Gastroesophageal sphincter (tissue), 4 donors: ENCODE data around the gene EPHB3. TPM values are rescaled to one million over a fixed set of nuclear protein-coding genes. Genes with fewer than 3 reads are reported as not detected.
A peak's percentile ranks its signal among the peaks of the same experiment; 100 is the strongest.

Experiments
- ATAC-seq: fragments of 150-250 bp; one replicate; pipeline ENCODE4 v1.9.1; 2016; ENCODE audit warnings: mild to moderate bottlenecking, moderate library complexity
- H3K27ac ChIP-seq, 4 donors: fragments of 200-600 bp; sonication (generic) in 3 of 4; 1 replicate in 3 of 4; 2 replicates in 1 of 4; pipeline ENCODE4 v1.5.1; 2016 to 2019
- H3K27me3 ChIP-seq: fragments of 200-600 bp; sonication (generic); one replicate; pipeline ENCODE4 v1.5.1; 2019
- H3K36me3 ChIP-seq, 2 donors: fragments of 200-600 bp; sonication (generic); one replicate each; pipeline ENCODE4 v1.5.1; 2019; ENCODE audit warnings: control low read depth in 1 of 2
- H3K4me1 ChIP-seq, 3 donors: fragments of 200-600 bp; sonication (generic); 1 replicate in 2 of 3; 2 replicates in 1 of 3; pipeline ENCODE4 v1.5.1; 2016 to 2019; ENCODE audit warnings: control low read depth in 2 of 3
- H3K4me3 ChIP-seq, 2 donors: fragments of 200-600 bp; sonication (generic); one replicate each; pipeline ENCODE4 v1.5.1; 2019; ENCODE audit warnings: mild to moderate bottlenecking in 1 of 2, moderate library complexity in 1 of 2
- H3K9me3 ChIP-seq, 3 donors: fragments of 200-600 bp; sonication (generic); one replicate each; pipeline ENCODE4 v1.5.1; 2017 to 2019; ENCODE audit warnings: control low read depth in 2 of 3
- EP300 ChIP-seq: sonication (generic); formaldehyde crosslinking; IDR thresholded peaks from one replicate; pipeline ENCODE4 v1.6.1; 2017; ENCODE audit warnings: antibody characterized with exemption, mild to moderate bottlenecking
- POLR2A ChIP-seq, 2 donors: fragments of 450-650 bp; IDR thresholded peaks; one replicate each; pipeline ENCODE4 v1.6.1; 2017; ENCODE audit warnings: antibody characterized with exemption in 2 of 2, mild to moderate bottlenecking in 2 of 2, moderate library complexity in 1 of 2
- POLR2AphosphoS5 ChIP-seq: sonication (generic); formaldehyde crosslinking; IDR thresholded peaks from one replicate; pipeline ENCODE4 v1.6.1; 2017; ENCODE audit warnings: antibody characterized with exemption
- WGBS, 2 donors: methylation state at CpG; one replicate each; pipeline ENCODE4 v1.1.5; 2018; ENCODE audit warnings: low coverage in 1 of 2; 5-methylcytosine and 5-hydroxymethylcytosine counted together
- total RNA-seq, 4 donors: library from RNA; depleted of rRNA; stranded (reverse); fragments of >200 nt; gene quantifications; one replicate each; pipeline ENCODE4 v1.1.0, GENCODE V29; 2016
- TF ChIP-seq, protein P1 (sequence below), 4 experiments: fragments of 200-600 bp in 2 of 4; fragments of 450-650 bp in 2 of 4; sonication (generic) in 1 of 4; IDR thresholded peaks; one replicate each; pipeline ENCODE4 v1.5.1; 2017 to 2019; ENCODE audit warnings: antibody characterized with exemption in 4 of 4, mild to moderate bottlenecking in 2 of 4, moderate library complexity in 2 of 4

Gene EPHB3
- total RNA-seq, 4 donors from 2014 or later = 3.1 to 10.6 (median 4.6) TPM

DNA sequence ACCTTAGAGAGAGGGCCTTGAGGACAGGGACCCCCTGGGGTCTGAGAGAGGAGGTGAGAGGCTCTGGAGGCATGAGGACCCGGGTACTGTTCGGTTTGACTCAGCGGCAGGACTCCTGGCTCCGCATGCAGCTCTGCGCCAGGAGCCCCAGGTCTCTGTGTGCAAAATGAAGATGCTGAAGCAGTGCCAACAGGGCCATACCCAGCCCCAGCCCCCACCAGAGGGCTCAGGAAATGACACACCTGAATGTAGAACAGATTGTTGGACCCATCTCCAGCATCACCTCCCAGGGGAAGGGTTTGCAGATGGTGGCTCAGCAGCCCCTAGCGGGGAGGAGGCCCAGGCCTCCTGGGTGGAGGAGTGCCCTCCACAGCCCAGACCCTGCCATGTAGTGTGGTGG is 30.2 kb downstream of the EPHB3 start:
- no peaks in the 10 kb centered on the region for H3K36me3 ChIP-seq
- ATAC-seq = no peak
- TF ChIP-seq EP300 = no peak
- no peak for TF ChIP-seq POLR2A (IDR thresholded peaks at IDR 0.05)
- TF ChIP-seq POLR2AphosphoS5 = no peak
- TF ChIP-seq, protein P1, sequence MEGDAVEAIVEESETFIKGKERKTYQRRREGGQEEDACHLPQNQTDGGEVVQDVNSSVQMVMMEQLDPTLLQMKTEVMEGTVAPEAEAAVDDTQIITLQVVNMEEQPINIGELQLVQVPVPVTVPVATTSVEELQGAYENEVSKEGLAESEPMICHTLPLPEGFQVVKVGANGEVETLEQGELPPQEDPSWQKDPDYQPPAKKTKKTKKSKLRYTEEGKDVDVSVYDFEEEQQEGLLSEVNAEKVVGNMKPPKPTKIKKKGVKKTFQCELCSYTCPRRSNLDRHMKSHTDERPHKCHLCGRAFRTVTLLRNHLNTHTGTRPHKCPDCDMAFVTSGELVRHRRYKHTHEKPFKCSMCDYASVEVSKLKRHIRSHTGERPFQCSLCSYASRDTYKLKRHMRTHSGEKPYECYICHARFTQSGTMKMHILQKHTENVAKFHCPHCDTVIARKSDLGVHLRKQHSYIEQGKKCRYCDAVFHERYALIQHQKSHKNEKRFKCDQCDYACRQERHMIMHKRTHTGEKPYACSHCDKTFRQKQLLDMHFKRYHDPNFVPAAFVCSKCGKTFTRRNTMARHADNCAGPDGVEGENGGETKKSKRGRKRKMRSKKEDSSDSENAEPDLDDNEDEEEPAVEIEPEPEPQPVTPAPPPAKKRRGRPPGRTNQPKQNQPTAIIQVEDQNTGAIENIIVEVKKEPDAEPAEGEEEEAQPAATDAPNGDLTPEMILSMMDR (IDR thresholded peaks at IDR 0.05) = no peak
- peaks cover 0 to 33% (median 10%) of the 10 kb centered on the region in 3 donors for H3K4me1 ChIP-seq
- H3K27me3 ChIP-seq = no peaks in the 10 kb centered on the region
- H3K9me3 ChIP-seq = no peaks in the 10 kb centered on the region
- H3K4me3 ChIP-seq = no peak overlapping the region
- 83% methylated on average over 2 of the region's 6 CpGs; no CpG with 5 or more reads in 1 of the 2 donors for WGBS, 2 donors
- no peak overlapping the region for H3K27ac ChIP-seq

DNA sequence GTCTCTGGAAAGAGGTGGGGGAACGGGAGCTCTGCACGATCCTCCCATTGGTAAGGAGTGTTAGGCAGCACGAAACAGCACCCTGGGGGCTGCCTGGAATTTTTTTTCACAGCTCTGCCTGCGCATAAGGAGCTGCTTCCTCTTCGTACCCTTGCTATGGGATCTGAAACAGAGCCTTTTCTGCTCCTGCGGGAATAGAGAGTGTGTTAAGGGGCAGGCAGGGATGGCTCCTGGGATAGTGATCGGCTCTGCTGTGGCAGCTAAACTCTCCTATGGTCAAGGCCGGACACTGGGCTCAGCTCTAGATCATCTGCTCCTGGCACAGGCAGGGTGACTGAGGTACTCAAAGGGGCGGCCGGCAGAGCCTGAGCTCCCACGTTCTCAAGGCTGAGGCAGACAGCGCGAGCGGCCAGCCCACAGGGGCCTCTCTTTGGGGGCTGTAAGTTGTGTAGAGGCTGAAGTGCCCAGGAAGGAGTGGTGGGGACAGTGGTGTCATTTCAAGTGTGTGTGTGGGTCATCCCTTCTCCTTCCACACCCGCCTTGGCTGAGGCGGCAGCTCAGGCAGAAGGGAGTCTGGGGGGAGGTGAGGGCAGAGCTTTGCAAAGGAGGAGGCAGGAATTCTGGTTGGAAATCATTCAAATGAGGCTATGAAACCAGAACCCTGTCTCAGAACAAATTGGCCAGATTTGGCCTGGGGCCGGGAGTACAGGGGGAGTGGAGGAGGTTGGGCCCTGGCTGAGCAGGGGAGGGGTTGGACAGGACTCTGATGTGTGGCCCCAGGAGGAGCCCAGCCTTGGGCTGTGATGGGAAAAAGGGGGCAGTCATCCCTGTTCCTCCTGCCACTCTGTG is 31.0 kb downstream of the EPHB3 start:
- WGBS, 2 donors = 62% methylated on average over 6 of the region's 17 CpGs; no CpG with 5 or more reads in 1 of the 2 donors
- H3K27me3 ChIP-seq = no peaks in the 10 kb centered on the region
- H3K4me3 ChIP-seq = no peak overlapping the region
- H3K4me1 ChIP-seq = peaks cover 0 to 33% (median 10%) of the 10 kb centered on the region in 3 donors
- H3K27ac ChIP-seq = peak overlapping the region in 2 of 4 donors; percentile 27 to 40
- no peaks in the 10 kb centered on the region for H3K36me3 ChIP-seq
- ATAC-seq = peak; percentile 19
- no peak for TF ChIP-seq POLR2AphosphoS5
- TF ChIP-seq EP300 = no peak
- TF ChIP-seq, protein P1 (IDR thresholded peaks at IDR 0.05) = no peak
- TF ChIP-seq POLR2A (IDR thresholded peaks at IDR 0.05) = no peak
- H3K9me3 ChIP-seq = no peaks in the 10 kb centered on the region

- TF ChIP-seq, protein P1 (IDR thresholded peaks at IDR 0.05) = no peak
- TF ChIP-seq EP300 (no peak), POLR2A (IDR thresholded peaks at IDR 0.05) (no peak), POLR2AphosphoS5 (no peak)
- no peaks in the 10 kb centered on the region for H3K9me3 ChIP-seq
- no peaks in the 10 kb centered on the region for H3K36me3 ChIP-seq
- H3K4me3 ChIP-seq = no peak overlapping the region
- WGBS, 2 donors = 48 to 50% methylated on average over 1 to 4 of the region's 7 CpGs
- H3K27ac ChIP-seq = peak overlapping the region in 2 of 4 donors; percentile 27 to 40
- H3K27me3 ChIP-seq = no peaks in the 10 kb centered on the region
- peak; percentile 17 for ATAC-seq
- peaks cover 0 to 33% (median 10%) of the 10 kb centered on the region in 3 donors for H3K4me1 ChIP-seq
These were observed 31.8 kb downstream of the EPHB3 start for GRCh38 chr3:184593220-184593927.

DNA sequence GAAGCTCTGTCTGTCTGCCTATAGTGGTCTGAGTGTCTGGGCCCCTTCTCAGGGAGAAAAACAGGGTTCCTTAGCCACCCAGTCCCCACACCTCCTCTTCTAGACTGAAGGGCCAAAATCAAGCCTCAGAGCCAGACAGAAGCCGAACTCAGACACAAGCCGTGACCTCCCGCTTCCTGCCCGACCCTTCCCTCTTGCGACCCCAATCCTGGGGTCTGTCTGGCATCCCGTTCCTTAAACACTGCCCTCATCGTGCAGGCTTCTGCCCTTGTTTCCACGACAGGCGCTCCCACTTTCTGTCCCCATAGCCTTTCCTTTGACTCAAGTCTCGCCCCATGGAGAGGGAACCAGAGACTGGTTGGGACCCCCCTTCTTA is 32.3 kb downstream of the EPHB3 start:
- Histone ChIP-seq H3K4me1 (peaks cover 0 to 33% (median 10%) of the 10 kb centered on the region in 3 donors), H3K27ac (peak overlapping the region in 1 of 4 donors; percentile 40), H3K36me3 (no peaks in the 10 kb centered on the region), H3K4me3 (no peak overlapping the region), H3K27me3 (no peaks in the 10 kb centered on the region), H3K9me3 (no peaks in the 10 kb centered on the region)
- ATAC-seq = no peak
- 82% methylated on average over 10 of the region's 10 CpGs; no CpG with 5 or more reads in 1 of the 2 donors for WGBS, 2 donors
- TF ChIP-seq POLR2A (IDR thresholded peaks at IDR 0.05) = no peak
- TF ChIP-seq, protein P1 (IDR thresholded peaks at IDR 0.05) = no peak
- no peak for TF ChIP-seq EP300
- no peak for TF ChIP-seq POLR2AphosphoS5
